ENCODE results near the gene SETDB2.

Gene SETDB2

GRCh38 chr13:49512578-49512977, 68.5 kb downstream of the SETDB2 start:
- DNase-seq (ENCODE audit: low read depth), result no peak
- no peak for TF ChIP-seq CTCF (IDR thresholded peaks at IDR 0.05; ENCODE audit: low read length, missing control alignments)
- H3K4me3 ChIP-seq (replicated peaks; ENCODE audit: low read depth, low read length), result no peak overlapping the region

- no peak for DNase-seq (ENCODE audit: low read depth)
- H3K4me3 ChIP-seq (replicated peaks; ENCODE audit: low read depth, low read length), result no peak overlapping the region
- TF ChIP-seq CTCF (IDR thresholded peaks at IDR 0.05; ENCODE audit: low read length, missing control alignments), result no peak
Measured at GRCh38 chr13:49516467-49516866, 72.4 kb downstream of the SETDB2 start.

GRCh38 chr13:49517461-49517860, 73.4 kb downstream of the SETDB2 start:
- no peak for DNase-seq (ENCODE audit: low read depth)
- TF ChIP-seq CTCF (IDR thresholded peaks at IDR 0.05; ENCODE audit: low read length, missing control alignments), result peak; percentile 35
- no peak overlapping the region for H3K4me3 ChIP-seq (replicated peaks; ENCODE audit: low read depth, low read length)

GRCh38 chr13:49521224-49521623, 77.2 kb downstream of the SETDB2 start:
- H3K4me3 ChIP-seq (replicated peaks; ENCODE audit: low read depth, low read length), result no peak overlapping the region
- TF ChIP-seq CTCF (IDR thresholded peaks at IDR 0.05; ENCODE audit: low read length, missing control alignments), result no peak
- DNase-seq (ENCODE audit: low read depth), result no peak

GRCh38 chr13:49524740-49525501, 80.8 kb downstream of the SETDB2 start:
- DNase-seq (ENCODE audit: low read depth), result no peak
- no peak overlapping the region for H3K4me3 ChIP-seq (replicated peaks; ENCODE audit: low read depth, low read length)
- no peak for TF ChIP-seq CTCF (IDR thresholded peaks at IDR 0.05; ENCODE audit: low read length, missing control alignments)

GRCh38 chr13:49527123-49527522, 83.0 kb downstream of the SETDB2 start:
- TF ChIP-seq CTCF (IDR thresholded peaks at IDR 0.05; ENCODE audit: low read length, missing control alignments), result no peak
- DNase-seq (ENCODE audit: low read depth), result no peak
- no peak overlapping the region for H3K4me3 ChIP-seq (replicated peaks; ENCODE audit: low read depth, low read length)

GRCh38 chr13:49528161-49528560, 84.1 kb downstream of the SETDB2 start:
- no peak overlapping the region for H3K4me3 ChIP-seq (replicated peaks; ENCODE audit: low read depth, low read length)
- no peak for DNase-seq (ENCODE audit: low read depth)
- TF ChIP-seq CTCF (IDR thresholded peaks at IDR 0.05; ENCODE audit: low read length, missing control alignments), result no peak

Data from fibroblast of pulmonary artery (primary cell).